ENCODE data around the gene GNB1.

DNA sequence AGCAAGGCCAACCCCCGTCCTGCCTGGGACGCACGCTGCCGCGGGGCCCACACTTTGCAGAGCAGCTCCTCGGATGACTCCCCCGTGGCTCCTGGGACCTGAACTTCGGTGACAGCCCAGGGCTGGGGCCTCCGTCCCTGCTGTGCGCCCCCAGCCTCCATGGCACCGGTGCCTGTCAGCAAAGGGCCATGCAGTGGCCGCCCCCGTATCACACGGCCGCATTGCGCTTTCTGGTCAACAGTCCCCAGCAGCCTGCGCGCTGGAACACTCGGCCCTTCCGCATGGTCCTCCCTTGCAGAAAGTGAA is 130.6 kb downstream of the GNB1 start:
- TF ChIP-seq, protein P1, sequence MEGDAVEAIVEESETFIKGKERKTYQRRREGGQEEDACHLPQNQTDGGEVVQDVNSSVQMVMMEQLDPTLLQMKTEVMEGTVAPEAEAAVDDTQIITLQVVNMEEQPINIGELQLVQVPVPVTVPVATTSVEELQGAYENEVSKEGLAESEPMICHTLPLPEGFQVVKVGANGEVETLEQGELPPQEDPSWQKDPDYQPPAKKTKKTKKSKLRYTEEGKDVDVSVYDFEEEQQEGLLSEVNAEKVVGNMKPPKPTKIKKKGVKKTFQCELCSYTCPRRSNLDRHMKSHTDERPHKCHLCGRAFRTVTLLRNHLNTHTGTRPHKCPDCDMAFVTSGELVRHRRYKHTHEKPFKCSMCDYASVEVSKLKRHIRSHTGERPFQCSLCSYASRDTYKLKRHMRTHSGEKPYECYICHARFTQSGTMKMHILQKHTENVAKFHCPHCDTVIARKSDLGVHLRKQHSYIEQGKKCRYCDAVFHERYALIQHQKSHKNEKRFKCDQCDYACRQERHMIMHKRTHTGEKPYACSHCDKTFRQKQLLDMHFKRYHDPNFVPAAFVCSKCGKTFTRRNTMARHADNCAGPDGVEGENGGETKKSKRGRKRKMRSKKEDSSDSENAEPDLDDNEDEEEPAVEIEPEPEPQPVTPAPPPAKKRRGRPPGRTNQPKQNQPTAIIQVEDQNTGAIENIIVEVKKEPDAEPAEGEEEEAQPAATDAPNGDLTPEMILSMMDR (IDR thresholded peaks at IDR 0.05), result no peak
- TF ChIP-seq POLR2A (IDR thresholded peaks at IDR 0.05), result no peak

Measured in adrenal gland (tissue), 5 donors.